HG02840 (cell line): ENCODE data around the gene PSMB7.

Source experiments
- ATAC-seq: cut with Tn5 transposase; IDR thresholded peaks from one replicate; pipeline ENCODE4 v1.9.1; 2021; ENCODE audit warnings: mild to moderate bottlenecking, moderate library complexity, moderate number of reproducible peaks; ENCODE audit not compliant: unreplicated experiment, low FRiP score

The PSMB7 gene

GRCh38 chr9:124386201-124386600 is 29.0 kb downstream of the PSMB7 start:
- ATAC-seq: no peak

- no peak for ATAC-seq
Observed at GRCh38 chr9:124385623-124386022, 29.6 kb downstream of the PSMB7 start.

- ATAC-seq: no peak
Observed at GRCh38 chr9:124384846-124385245, 30.4 kb downstream of the PSMB7 start.

- no peak for ATAC-seq
Observed at GRCh38 chr9:124384210-124384609, 31.0 kb downstream of the PSMB7 start.

GRCh38 chr9:124381170-124381945 is 33.9 kb downstream of the PSMB7 start:
- no peak for ATAC-seq

GRCh38 chr9:124377551-124378406 is 37.5 kb downstream of the PSMB7 start:
- no peak for ATAC-seq

GRCh38 chr9:124376329-124376728 is 38.9 kb downstream of the PSMB7 start:
- no peak for ATAC-seq

GRCh38 chr9:124375726-124376125 is 39.5 kb downstream of the PSMB7 start:
- no peak for ATAC-seq

- no peak for ATAC-seq
Observed at GRCh38 chr9:124373851-124374250, 41.4 kb downstream of the PSMB7 start.

GRCh38 chr9:124373386-124373785 is 41.9 kb downstream of the PSMB7 start:
- no peak for ATAC-seq

GRCh38 chr9:124372038-124372437 is 43.2 kb downstream of the PSMB7 start:
- ATAC-seq: no peak

GRCh38 chr9:124370896-124371582 is 44.2 kb downstream of the PSMB7 start:
- ATAC-seq: no peak

- ATAC-seq: no peak
Observed at GRCh38 chr9:124369231-124369797, 45.9 kb downstream of the PSMB7 start.

GRCh38 chr9:124368692-124369091 is 46.5 kb downstream of the PSMB7 start:
- no peak for ATAC-seq

GRCh38 chr9:124366476-124367220 is 48.6 kb downstream of the PSMB7 start:
- ATAC-seq: no peak

GRCh38 chr9:124365036-124365435 is 50.2 kb downstream of the PSMB7 start:
- ATAC-seq: no peak

- ATAC-seq: no peak
Observed at GRCh38 chr9:124364141-124364540, 51.1 kb downstream of the PSMB7 start.

GRCh38 chr9:124363326-124364096 is 51.7 kb downstream of the PSMB7 start:
- ATAC-seq: no peak

- ATAC-seq: no peak
Observed at GRCh38 chr9:124361128-124361527, 54.1 kb downstream of the PSMB7 start.
